Kidney epithelial cell (primary cell): ENCODE data around the gene ZNF438. TPM values are rescaled to one million over a fixed set of nuclear protein-coding genes. Genes with fewer than 3 reads are reported as not detected.

Source experiments
- DNase-seq: peaks from one replicate; pipeline ENCODE4 v3.0.0-alpha.2; 2010; ENCODE audit warnings: low read depth
- H3K27me3 ChIP-seq: 2 replicates; pipeline ENCODE4 v1.6.0; 2011; ENCODE audit warnings: low read length; ENCODE audit not compliant: control insufficient read depth, insufficient read depth
- H3K36me3 ChIP-seq: 2 replicates; pipeline ENCODE4 v1.5.1; 2011; ENCODE audit warnings: low read length; ENCODE audit not compliant: control insufficient read depth, insufficient read depth
- H3K4me3 ChIP-seq: 2 replicates; pipeline ENCODE4 v1.5.1; 2011; ENCODE audit warnings: low read depth, mild to moderate bottlenecking, control low read depth, low read length
- CTCF ChIP-seq: IDR thresholded peaks from 2 replicates; pipeline ENCODE4 v1.5.1; 2011; ENCODE audit warnings: mild to moderate bottlenecking, moderate library complexity, low read length, control low read depth, inconsistent platforms; ENCODE audit not compliant: insufficient read depth, poor library complexity, severe bottlenecking
- total RNA-seq: library from RNA; depleted of rRNA; stranded (reverse); fragments of >200 nt; gene quantifications from 2 replicates; pipeline ENCODE4 v1.2.3, GENCODE V29; 2015

Gene ZNF438
- total RNA-seq, 1 donor from 2014 or later: 3.3 TPM

GRCh38 chr10:30833628-30833970, 198.1 kb downstream of the ZNF438 start:
- H3K36me3 ChIP-seq: no peaks in the 10 kb centered on the region
- DNase-seq: no peak
- H3K27me3 ChIP-seq: no peaks in the 10 kb centered on the region
- H3K4me3 ChIP-seq: no peak overlapping the region
- TF ChIP-seq CTCF: no peak

GRCh38 chr10:30832749-30833627, 198.7 kb downstream of the ZNF438 start:
- DNase-seq: no peak
- no peak overlapping the region for H3K4me3 ChIP-seq
- no peaks in the 10 kb centered on the region for H3K27me3 ChIP-seq
- no peak for TF ChIP-seq CTCF
- H3K36me3 ChIP-seq: no peaks in the 10 kb centered on the region

GRCh38 chr10:30832001-30832748, 199.5 kb downstream of the ZNF438 start:
- Histone ChIP-seq H3K36me3 (no peaks in the 10 kb centered on the region), H3K27me3 (no peaks in the 10 kb centered on the region), H3K4me3 (no peak overlapping the region)
- no peak for DNase-seq
- TF ChIP-seq CTCF: no peak

- DNase-seq: no peak
- no peak overlapping the region for H3K4me3 ChIP-seq
- H3K27me3 ChIP-seq: no peaks in the 10 kb centered on the region
- no peak for TF ChIP-seq CTCF
- no peaks in the 10 kb centered on the region for H3K36me3 ChIP-seq
Measured at GRCh38 chr10:30831426-30831825, 200.2 kb downstream of the ZNF438 start.

GRCh38 chr10:30830315-30831230, 201.1 kb downstream of the ZNF438 start:
- Histone ChIP-seq H3K27me3 (no peaks in the 10 kb centered on the region), H3K4me3 (no peak overlapping the region), H3K36me3 (no peaks in the 10 kb centered on the region)
- TF ChIP-seq CTCF: no peak
- no peak for DNase-seq
